GM18526 (cell line): Measurements from ENCODE around the gene KCNK3.

Experiments
- POLR2A ChIP-seq: IDR thresholded peaks from 3 replicates; pipeline ENCODE4 v1.6.1; 2011; ENCODE audit not compliant: insufficient read length; ENCODE audit errors: extremely low read depth

The KCNK3 gene

GRCh38 chr2:26692279-26692896, at the start of gene KCNK3:
Gene KCNK3 (plus strand): TSS chr2:26692722. CDS start chr2:26692876, 154 bp downstream.
- no peak for TF ChIP-seq POLR2A

DNA sequence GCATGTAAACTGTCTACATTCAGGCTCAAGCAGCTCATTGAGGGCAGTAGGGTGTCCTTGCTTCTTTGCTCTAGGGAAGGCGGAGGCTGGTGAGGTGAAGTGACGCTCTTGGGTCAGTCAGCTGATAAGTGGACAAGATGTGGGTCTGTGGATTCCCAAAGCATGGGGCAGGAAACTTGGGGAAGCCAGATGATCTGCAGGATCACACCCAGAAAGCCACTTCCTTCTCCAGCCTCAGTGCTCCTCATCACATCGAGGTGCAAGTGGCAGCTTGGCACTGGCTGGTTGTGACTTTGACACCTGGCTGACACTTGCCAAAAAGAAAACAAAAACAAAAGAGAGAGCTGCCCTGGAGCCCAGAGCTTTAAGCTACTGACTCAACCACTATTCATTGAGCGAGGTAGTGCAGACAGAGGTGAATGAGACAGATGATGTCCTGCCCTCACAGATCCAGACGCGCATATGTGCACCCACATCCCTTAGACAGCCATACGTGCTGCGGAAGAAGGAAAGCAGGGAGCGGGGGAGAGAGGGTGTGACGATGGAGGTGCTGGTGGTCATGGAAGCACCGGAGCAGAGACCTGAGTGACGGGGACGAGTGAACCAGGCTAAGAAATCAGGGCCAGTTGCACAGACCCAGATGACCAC, 48.2 kb upstream of the KCNK3 start:
- TF ChIP-seq POLR2A: no peak

GRCh38 chr2:26645762-26646161, 46.8 kb upstream of the KCNK3 start:
- no peak for TF ChIP-seq POLR2A

GRCh38 chr2:26646986-26647672, 45.4 kb upstream of the KCNK3 start:
- TF ChIP-seq POLR2A: no peak

DNA sequence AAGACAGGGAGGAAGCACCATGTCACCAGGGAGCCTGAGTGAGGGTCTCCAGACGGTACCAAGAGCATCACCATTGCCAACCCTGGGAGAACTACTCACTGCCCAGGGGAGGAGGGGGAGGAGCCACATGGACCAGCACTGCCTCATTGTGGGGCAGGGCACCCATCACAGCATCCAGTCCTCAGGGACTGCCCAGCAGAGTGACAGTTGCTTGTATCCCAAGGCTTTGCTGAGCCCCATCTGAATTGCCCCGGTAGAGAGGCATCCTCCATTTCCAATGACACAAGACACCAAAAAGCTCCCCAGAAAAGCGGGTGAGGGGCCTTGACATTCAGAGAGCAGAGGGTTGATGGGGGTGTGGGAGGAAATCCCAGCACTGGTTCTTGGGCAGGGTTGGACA, 44.5 kb upstream of the KCNK3 start:
- TF ChIP-seq POLR2A: no peak

GRCh38 chr2:26648516-26648915, 44.0 kb upstream of the KCNK3 start:
- TF ChIP-seq POLR2A: no peak

DNA sequence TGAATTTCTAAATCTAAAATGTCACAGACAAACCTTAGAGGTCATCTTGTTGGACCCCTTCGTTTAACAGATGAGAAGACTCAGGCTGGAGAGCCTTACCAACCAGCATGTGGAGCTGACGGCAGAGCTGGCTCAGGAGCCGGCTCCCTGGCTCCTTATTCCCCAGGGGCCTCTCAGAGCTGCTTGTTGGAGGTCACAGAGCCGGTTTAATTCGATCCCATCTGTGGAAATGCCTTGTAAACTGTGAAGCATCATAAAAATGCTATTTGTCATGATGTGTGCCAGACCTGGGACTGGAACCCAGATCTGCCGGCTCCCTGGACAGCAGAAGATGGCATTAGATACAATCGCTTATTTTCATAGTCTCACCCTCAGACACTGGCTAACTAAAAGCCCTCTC, 43.2 kb upstream of the KCNK3 start:
- no peak for TF ChIP-seq POLR2A

GRCh38 chr2:26649992-26650712, 42.4 kb upstream of the KCNK3 start:
- no peak for TF ChIP-seq POLR2A

- TF ChIP-seq POLR2A: no peak
Observed at GRCh38 chr2:26650713-26651469, 41.6 kb upstream of the KCNK3 start.

DNA sequence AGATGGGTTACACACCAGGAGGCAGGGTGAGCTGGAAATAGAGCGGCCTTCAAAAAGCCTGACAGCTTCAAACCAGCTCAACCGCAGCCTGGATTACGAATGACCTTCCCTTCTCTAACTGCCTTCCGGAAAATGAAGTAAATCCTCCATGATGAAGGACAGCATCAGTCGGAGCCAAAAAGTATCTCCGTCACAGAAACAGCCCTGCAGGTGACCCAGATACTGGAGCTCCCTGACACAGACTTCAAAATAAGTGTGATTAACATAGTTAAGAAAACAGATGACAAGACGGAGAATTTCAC, 41.1 kb upstream of the KCNK3 start:
- no peak for TF ChIP-seq POLR2A

DNA sequence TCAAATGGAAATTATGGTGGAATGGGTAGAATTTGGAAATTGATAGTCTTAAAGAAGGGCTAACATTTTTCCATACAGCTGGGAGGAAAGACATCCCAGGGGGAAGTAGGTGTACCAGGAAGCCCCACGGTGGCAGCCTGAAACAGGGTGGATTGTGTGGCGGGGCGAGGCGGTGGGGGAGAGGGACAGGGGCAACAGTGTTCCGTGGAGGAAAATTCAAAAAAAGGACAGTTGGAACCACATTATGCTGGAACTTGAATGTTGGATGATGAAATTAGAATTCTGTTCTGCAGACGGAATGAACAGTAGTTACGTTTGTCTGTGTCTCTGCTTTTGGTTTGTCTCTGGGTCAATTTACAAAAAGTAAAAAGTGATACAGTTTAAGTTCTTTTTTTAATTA, 40.7 kb upstream of the KCNK3 start:
- TF ChIP-seq POLR2A: no peak

GRCh38 chr2:26652361-26653041, 40.0 kb upstream of the KCNK3 start:
- TF ChIP-seq POLR2A: no peak

GRCh38 chr2:26653207-26654060, 39.1 kb upstream of the KCNK3 start:
- TF ChIP-seq POLR2A: no peak

- no peak for TF ChIP-seq POLR2A
Observed at GRCh38 chr2:26654061-26654340, 38.5 kb upstream of the KCNK3 start.
